HG03280 (cell line): ENCODE results near the gene PGPEP1.
"Not testable (repeated sequence)": the region's sequence is repeated elsewhere in the genome, so short reads cannot be mapped to it uniquely, and the experiment has no call there.

Source experiments
- ATAC-seq: cut with Tn5 transposase; IDR thresholded peaks from one replicate; pipeline ENCODE4 v1.9.1; 2021; ENCODE audit warnings: mild to moderate bottlenecking, moderate library complexity; ENCODE audit not compliant: unreplicated experiment

The PGPEP1 gene

GRCh38 chr19:18308051-18308947 lies 32.1 kb upstream of the PGPEP1 start:
- ATAC-seq: no peak

- ATAC-seq: no peak
Measured at GRCh38 chr19:18308948-18309325, 31.5 kb upstream of the PGPEP1 start.

- ATAC-seq: no peak
Measured at GRCh38 chr19:18309525-18310064, 30.8 kb upstream of the PGPEP1 start.

GRCh38 chr19:18310118-18310909 lies 30.1 kb upstream of the PGPEP1 start:
- no peak for ATAC-seq

- ATAC-seq: no peak
Measured at GRCh38 chr19:18310966-18311365, 29.4 kb upstream of the PGPEP1 start.

GRCh38 chr19:18311502-18312091 lies 28.8 kb upstream of the PGPEP1 start:
- ATAC-seq: no peak

- no peak for ATAC-seq
Measured at GRCh38 chr19:18312092-18312534, 28.3 kb upstream of the PGPEP1 start.

GRCh38 chr19:18313398-18313797 lies 27.0 kb upstream of the PGPEP1 start:
- no peak for ATAC-seq

- ATAC-seq: no peak
Measured at GRCh38 chr19:18317961-18318800, 22.2 kb upstream of the PGPEP1 start.

- no peak for ATAC-seq
Measured at GRCh38 chr19:18319591-18320135, 20.7 kb upstream of the PGPEP1 start.

GRCh38 chr19:18320865-18321733 lies 19.3 kb upstream of the PGPEP1 start:
- ATAC-seq: no peak

- ATAC-seq: no peak
Measured at GRCh38 chr19:18321734-18322102, 18.7 kb upstream of the PGPEP1 start.

- ATAC-seq: no peak
Measured at GRCh38 chr19:18322318-18322758, 18.1 kb upstream of the PGPEP1 start.

GRCh38 chr19:18322759-18323460 lies 17.5 kb upstream of the PGPEP1 start, which contains the start of gene LSM4:
Gene LSM4, minus strand, starts transcription at chr19:18323076. Its CDS starts 56 bp downstream, at chr19:18323020.
- ATAC-seq: peak; percentile 92

GRCh38 chr19:18324373-18324731 lies 16.0 kb upstream of the PGPEP1 start:
- not testable (repeated sequence) for ATAC-seq

GRCh38 chr19:18326772-18327171 lies 13.6 kb upstream of the PGPEP1 start:
- ATAC-seq: no peak

GRCh38 chr19:18328340-18329034 lies 11.9 kb upstream of the PGPEP1 start:
- peak; percentile 93 for ATAC-seq

GRCh38 chr19:18329035-18329376 lies 11.4 kb upstream of the PGPEP1 start:
- no peak for ATAC-seq
